Pancreas (tissue), 10 donors: ENCODE data around the gene HDGFL1. TPM values are rescaled to one million over a fixed set of nuclear protein-coding genes. Genes with fewer than 3 reads are reported as not detected.

Source experiments
- ATAC-seq, 4 donors: fragments of 200-7000 bp; cut with Tn5 transposase; one replicate each; pipeline versions ENCODE4 v1.8.0 to v1.9.1; 2020; ENCODE audit warnings: mild to moderate bottlenecking in 4 of 4, moderate library complexity in 4 of 4
- DNase-seq, 6 donors: peaks; one replicate each; pipeline ENCODE4 v3.0.0-alpha.2; 2020
- FAIRE-seq: peaks from 2 replicates; lab custom pipeline; 2012; peaks lifted over from hg19 to GRCh38; lab: Jason Lieb, UNC
- H3K27ac ChIP-seq, 4 donors: fragments of 200-600 bp; sonication (generic); 1 replicate in 3 of 4; 2 replicates in 1 of 4; pipeline versions ENCODE4 v1.5.0 to v1.8.0; 2020
- H3K27me3 ChIP-seq, 4 donors: fragments of 200-600 bp; one replicate each; pipeline ENCODE4 v1.8.0; 2021
- H3K36me3 ChIP-seq, 3 donors: fragments of 200-600 bp; sonication (generic) in 1 of 3; one replicate each; pipeline versions ENCODE4 v1.5.0 to v1.8.0; 2020 to 2021
- H3K4me1 ChIP-seq, 3 donors: fragments of 200-600 bp; one replicate each; pipeline ENCODE4 v1.8.0; 2021
- H3K4me3 ChIP-seq, 4 donors: fragments of 200-600 bp; sonication (generic) in 2 of 4; one replicate each; pipeline versions ENCODE4 v1.5.0 to v1.8.0; 2020 to 2021
- H3K9me3 ChIP-seq, 4 donors: fragments of 200-600 bp; one replicate each; pipeline ENCODE4 v1.8.0; 2021
- WGBS, 2 donors: extraction: QIAGEN DNeasy Blood & Tissue Kit; methylation state at CpG; one replicate each; pipeline ENCODE4 v1.1.7; 2013; 5-methylcytosine and 5-hydroxymethylcytosine counted together
- intact Hi-C, 3 donors: fragments of 100-400 bp; cut with DNase I; formaldehyde crosslinking; loops; one replicate each; pipeline versions ENCODE4 v1.11.1 to v1.14.2; 2022
- polyA plus RNA-seq, 2 donors: library from polyadenylated mRNA; stranded (reverse); fragments of 200-250 nt; gene quantifications; one replicate each; pipeline ENCODE4 v1.2.3, GENCODE V29; 2013
- total RNA-seq, 6 donors: library from RNA; stranded (reverse); fragmentation: NEBNext Ultra II Directional in 4 of 6; extraction: Animal tissue kit (Norgen Biotek cat#: 25700) in 4 of 6; gene quantifications; one replicate each; pipeline versions ENCODE4 v1.2.1 to v1.2.4, GENCODE V29; 2021 to 2023
- TF ChIP-seq, protein P1 (sequence below), 4 donors: fragments of 200-600 bp; sonication (generic) in 3 of 4; IDR thresholded peaks; one replicate each; pipeline versions ENCODE4 v1.5.0 to v1.8.0; 2021; ENCODE audit warnings: antibody characterized with exemption in 4 of 4
- donor health status: healthy with polysubstance abuse.
- donor health status: DM: no; HTN: no; CAD: no; lungs with moderate emphysema.
- donor health status: DM: no; HTN: no; CAD: no.
- donor health status: control.
- donor health status: control.
- donor health status: Bipolar disorder and iron deficiency.
- donor health status: DM: yes; HTN: yes; CAD: no.
- donor health status: DM: no; HTN: no; CAD: no.
- donor health status: DM: no; HTN: no; CAD: no.
- donor health status: DM: yes; HTN: yes; CAD: no.

HDGFL1 gene
- total and polyA plus RNA-seq, 8 donors = not detected

- Histone ChIP-seq H3K36me3 (no peaks in the 10 kb centered on the region), H3K4me3 (no peak overlapping the region), H3K27me3 (no peaks in the 10 kb centered on the region), H3K9me3 (no peaks in the 10 kb centered on the region), H3K27ac (no peak overlapping the region), H3K4me1 (no peaks in the 10 kb centered on the region)
- intact Hi-C loops = no loop called here
- TF ChIP-seq, protein P1, sequence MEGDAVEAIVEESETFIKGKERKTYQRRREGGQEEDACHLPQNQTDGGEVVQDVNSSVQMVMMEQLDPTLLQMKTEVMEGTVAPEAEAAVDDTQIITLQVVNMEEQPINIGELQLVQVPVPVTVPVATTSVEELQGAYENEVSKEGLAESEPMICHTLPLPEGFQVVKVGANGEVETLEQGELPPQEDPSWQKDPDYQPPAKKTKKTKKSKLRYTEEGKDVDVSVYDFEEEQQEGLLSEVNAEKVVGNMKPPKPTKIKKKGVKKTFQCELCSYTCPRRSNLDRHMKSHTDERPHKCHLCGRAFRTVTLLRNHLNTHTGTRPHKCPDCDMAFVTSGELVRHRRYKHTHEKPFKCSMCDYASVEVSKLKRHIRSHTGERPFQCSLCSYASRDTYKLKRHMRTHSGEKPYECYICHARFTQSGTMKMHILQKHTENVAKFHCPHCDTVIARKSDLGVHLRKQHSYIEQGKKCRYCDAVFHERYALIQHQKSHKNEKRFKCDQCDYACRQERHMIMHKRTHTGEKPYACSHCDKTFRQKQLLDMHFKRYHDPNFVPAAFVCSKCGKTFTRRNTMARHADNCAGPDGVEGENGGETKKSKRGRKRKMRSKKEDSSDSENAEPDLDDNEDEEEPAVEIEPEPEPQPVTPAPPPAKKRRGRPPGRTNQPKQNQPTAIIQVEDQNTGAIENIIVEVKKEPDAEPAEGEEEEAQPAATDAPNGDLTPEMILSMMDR (IDR thresholded peaks at IDR 0.05) = no peak
- no peak for FAIRE-seq
- no peak for DNase-seq
- 64 to 67% methylated on average over 5 of the region's 5 CpGs for WGBS, 2 donors
- no peak for ATAC-seq
Observed at GRCh38 chr6:22583230-22583629, 13.9 kb downstream of the HDGFL1 start.

DNA sequence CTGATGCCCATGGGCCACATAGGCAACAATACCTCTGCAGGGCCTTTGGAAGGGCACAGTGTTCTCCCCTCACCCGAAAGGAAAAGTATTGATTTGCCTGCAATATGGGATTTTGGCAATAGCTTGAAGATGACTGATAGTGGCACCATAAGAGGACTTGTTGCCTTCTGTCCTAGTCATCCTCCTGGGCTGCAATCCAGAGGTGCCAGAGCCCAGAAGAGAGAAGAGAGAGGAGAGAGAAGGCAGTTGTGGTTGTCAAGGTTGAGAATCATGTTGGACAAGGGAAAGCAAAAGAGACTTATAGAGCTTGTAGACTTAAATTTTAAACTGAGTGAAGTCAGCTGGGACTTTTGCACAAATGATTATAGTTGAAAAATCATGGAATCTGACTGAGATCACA lies 14.6 kb downstream of the HDGFL1 start:
- intact Hi-C loops = no loop called here
- 78 to 91% methylated on average over 1 of the region's 1 CpG for WGBS, 2 donors
- Histone ChIP-seq H3K4me3 (no peak overlapping the region), H3K27me3 (no peaks in the 10 kb centered on the region), H3K4me1 (no peaks in the 10 kb centered on the region), H3K27ac (no peak overlapping the region), H3K9me3 (no peaks in the 10 kb centered on the region), H3K36me3 (no peaks in the 10 kb centered on the region)
- TF ChIP-seq, protein P1 (IDR thresholded peaks at IDR 0.05) = no peak
- FAIRE-seq (no peak), ATAC-seq (no peak), DNase-seq (no peak)

DNA sequence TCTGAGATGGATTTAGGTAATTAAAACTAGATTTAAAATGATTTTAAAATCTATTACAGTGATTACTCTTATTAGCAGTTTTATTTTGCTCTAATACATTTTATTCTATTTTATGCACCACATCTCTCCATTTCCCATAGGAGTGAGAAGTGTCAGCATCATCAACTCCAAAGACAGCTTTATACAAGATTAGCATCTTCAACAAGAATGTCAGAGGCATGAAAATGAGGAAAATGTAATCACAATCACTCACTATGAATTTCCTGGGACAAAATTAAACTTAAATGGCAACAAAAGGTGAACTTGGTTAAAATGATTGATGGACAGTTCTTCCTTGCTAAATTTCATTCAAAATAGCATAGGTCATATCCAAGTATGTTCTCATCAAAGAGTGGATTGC lies 19.8 kb downstream of the HDGFL1 start:
- Histone ChIP-seq H3K36me3 (no peaks in the 10 kb centered on the region), H3K4me3 (no peak overlapping the region), H3K9me3 (no peaks in the 10 kb centered on the region), H3K27me3 (no peaks in the 10 kb centered on the region), H3K4me1 (no peaks in the 10 kb centered on the region), H3K27ac (no peak overlapping the region)
- FAIRE-seq (no peak), DNase-seq (no peak), ATAC-seq (no peak)
- TF ChIP-seq, protein P1 (IDR thresholded peaks at IDR 0.05) = no peak
- intact Hi-C loops = no loop called here

DNA sequence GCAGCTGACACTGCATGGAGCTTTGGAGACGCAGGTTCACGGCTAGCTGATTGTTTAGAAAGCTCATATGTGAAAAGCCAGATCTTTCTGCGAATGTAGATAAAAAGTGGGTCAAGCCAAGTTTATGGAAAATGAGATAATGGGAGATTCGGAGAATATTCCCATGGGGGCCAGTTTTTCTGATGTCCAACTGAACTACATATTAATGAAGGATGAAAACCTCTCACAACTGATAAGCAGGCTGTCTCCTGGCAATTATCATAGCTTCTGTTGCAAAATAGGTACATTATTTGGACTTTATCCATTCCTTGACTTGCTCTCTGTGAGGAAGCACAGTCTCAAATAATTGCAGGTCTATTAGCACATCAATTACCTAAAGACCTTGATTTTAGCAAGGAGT lies 21.1 kb downstream of the HDGFL1 start:
- Histone ChIP-seq H3K4me3 (no peak overlapping the region), H3K27ac (no peak overlapping the region), H3K27me3 (no peaks in the 10 kb centered on the region), H3K9me3 (no peaks in the 10 kb centered on the region), H3K4me1 (no peaks in the 10 kb centered on the region), H3K36me3 (no peaks in the 10 kb centered on the region)
- DNase-seq = no peak
- no peak for FAIRE-seq
- intact Hi-C loops = no loop called here
- no peak for ATAC-seq
- WGBS, 2 donors = 22 to 28% methylated on average over 4 of the region's 4 CpGs
- TF ChIP-seq, protein P1 (IDR thresholded peaks at IDR 0.05) = no peak

GRCh38 chr6:22593895-22594294 lies 24.5 kb downstream of the HDGFL1 start:
- no peaks in the 10 kb centered on the region for H3K9me3 ChIP-seq

More at GRCh38 chr6:22593895-22594294, 24.5 kb downstream of the HDGFL1 start:
- DNase-seq (no peak), FAIRE-seq (no peak), ATAC-seq (no peak)
- intact Hi-C loops = no loop called here
- Histone ChIP-seq H3K27me3 (no peaks in the 10 kb centered on the region), H3K36me3 (no peaks in the 10 kb centered on the region), H3K4me1 (no peaks in the 10 kb centered on the region), H3K27ac (no peak overlapping the region), H3K4me3 (no peak overlapping the region)
- 74 to 84% methylated on average over 3 of the region's 3 CpGs for WGBS, 2 donors
- TF ChIP-seq, protein P1 (IDR thresholded peaks at IDR 0.05) = no peak
